Vagina (tissue), 2 donors: ENCODE measurements around the gene SPOP.

Source experiments
- CTCF ChIP-seq, 3 experiments: fragments of 450-650 bp in 2 of 3; fragments of 200-600 bp in 1 of 3; sonication (generic) in 1 of 3; IDR thresholded peaks; one replicate each; pipeline ENCODE4 v1.5.1; 2017 to 2019; ENCODE audit warnings: antibody characterized with exemption in 3 of 3, mild to moderate bottlenecking in 2 of 3, moderate library complexity in 2 of 3
- POLR2A ChIP-seq, 2 donors: fragments of 450-650 bp; IDR thresholded peaks; one replicate each; pipeline ENCODE4 v1.6.1; 2017; ENCODE audit warnings: antibody characterized with exemption in 2 of 2, mild to moderate bottlenecking in 2 of 2, moderate library complexity in 2 of 2
- POLR2AphosphoS5 ChIP-seq, 2 donors: sonication (generic); formaldehyde crosslinking; IDR thresholded peaks; one replicate each; pipeline ENCODE4 v1.9.0; 2017; ENCODE audit warnings: antibody characterized with exemption in 2 of 2, mild to moderate bottlenecking in 2 of 2, low read depth in 1 of 2; ENCODE audit not compliant: insufficient read depth in 1 of 2

- TF ChIP-seq CTCF (IDR thresholded peaks at IDR 0.05) (no peak), POLR2AphosphoS5 (IDR thresholded peaks at IDR 0.05; ENCODE audit: insufficient read depth in 1 of 2, low read depth in 1 of 2) (no peak), POLR2A (IDR thresholded peaks at IDR 0.05) (no peak)
Observed at GRCh38 chr17:49637050-49637449, 40.8 kb downstream of the SPOP start.
